OCI-LY7 (cell line): ENCODE measurements around the gene COL15A1.

ENCODE experiments used
- EZH2phosphoT487 ChIP-seq: fragments of 200-600 bp; sonication (generic); IDR thresholded peaks from 2 replicates; pipeline ENCODE4 v1.6.1; 2018; ENCODE audit warnings: low read depth, borderline replicate concordance, mild to moderate bottlenecking, mixed run types, antibody characterized with exemption, low read length, moderate library complexity, mixed read lengths
- TF ChIP-seq, protein P1 (sequence below): fragments of 200-600 bp; sonication (generic); conservative IDR thresholded peaks from 2 replicates; pipeline ENCODE4 v1.5.1; 2014; ENCODE audit warnings: mild to moderate bottlenecking, antibody characterized with exemption, low read length, moderate library complexity, mixed read lengths

DNA sequence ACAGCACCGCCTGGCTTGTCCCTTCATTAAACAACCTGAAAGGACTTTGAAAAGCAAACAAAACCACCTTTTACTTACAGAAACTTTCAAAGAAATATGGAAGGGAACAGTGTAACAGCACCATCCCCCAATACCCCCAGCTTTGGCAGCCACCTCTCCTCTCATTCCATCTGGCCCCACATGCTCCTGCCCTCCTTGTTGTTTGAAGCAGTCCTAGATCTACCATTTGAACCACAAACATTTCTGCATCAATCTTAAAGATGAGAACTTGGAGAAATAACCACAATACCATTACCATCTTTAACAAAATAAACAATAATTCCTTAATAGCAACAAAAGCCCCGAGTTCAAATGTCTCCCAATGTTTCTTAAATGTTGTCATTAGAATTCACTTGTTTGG, 17.8 kb upstream of the COL15A1 start:
- TF ChIP-seq, protein P1, sequence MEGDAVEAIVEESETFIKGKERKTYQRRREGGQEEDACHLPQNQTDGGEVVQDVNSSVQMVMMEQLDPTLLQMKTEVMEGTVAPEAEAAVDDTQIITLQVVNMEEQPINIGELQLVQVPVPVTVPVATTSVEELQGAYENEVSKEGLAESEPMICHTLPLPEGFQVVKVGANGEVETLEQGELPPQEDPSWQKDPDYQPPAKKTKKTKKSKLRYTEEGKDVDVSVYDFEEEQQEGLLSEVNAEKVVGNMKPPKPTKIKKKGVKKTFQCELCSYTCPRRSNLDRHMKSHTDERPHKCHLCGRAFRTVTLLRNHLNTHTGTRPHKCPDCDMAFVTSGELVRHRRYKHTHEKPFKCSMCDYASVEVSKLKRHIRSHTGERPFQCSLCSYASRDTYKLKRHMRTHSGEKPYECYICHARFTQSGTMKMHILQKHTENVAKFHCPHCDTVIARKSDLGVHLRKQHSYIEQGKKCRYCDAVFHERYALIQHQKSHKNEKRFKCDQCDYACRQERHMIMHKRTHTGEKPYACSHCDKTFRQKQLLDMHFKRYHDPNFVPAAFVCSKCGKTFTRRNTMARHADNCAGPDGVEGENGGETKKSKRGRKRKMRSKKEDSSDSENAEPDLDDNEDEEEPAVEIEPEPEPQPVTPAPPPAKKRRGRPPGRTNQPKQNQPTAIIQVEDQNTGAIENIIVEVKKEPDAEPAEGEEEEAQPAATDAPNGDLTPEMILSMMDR, result no peak
- no peak for TF ChIP-seq EZH2phosphoT487
